ENCODE data around the gene RCBTB1.

RCBTB1 gene

DNA sequence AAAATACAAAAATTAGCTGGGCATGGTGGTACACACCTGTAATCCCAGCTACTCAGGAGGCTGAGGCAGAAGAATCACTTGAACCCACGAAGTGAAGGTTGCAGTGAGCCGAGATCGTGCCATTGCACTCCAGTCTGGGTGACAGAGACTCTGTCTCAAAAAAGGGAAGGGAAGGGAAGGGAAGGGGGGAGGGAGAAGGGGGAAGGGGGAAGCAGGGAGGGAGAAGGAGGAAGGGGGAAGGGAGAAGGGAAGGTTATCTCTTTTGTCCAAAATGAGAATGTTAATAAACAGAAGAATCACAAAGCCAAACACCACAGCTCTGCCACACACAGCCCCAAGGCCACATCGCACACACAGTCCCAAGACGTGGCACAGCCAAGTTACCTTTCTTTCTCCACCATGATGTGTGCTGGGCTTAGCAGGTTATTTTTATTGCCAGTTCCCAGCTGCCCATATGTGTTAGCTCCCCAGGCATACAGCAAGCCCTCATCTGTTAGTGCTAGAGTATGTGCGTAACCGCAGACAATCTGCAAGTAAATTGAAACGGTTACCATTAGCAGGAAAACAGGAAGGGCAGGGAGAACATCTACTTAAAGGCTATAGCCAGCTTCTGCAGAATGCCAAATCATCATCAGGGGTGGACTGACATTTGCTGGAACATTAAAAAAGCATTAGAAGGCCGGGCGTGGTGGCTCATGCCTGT lies 34.3 kb downstream of the RCBTB1 start:
- no peaks in the 10 kb centered on the region for H3K4me1 Mint-ChIP-seq
- H3K9me3 Mint-ChIP-seq: no peaks in the 10 kb centered on the region
- H3K4me3 Mint-ChIP-seq: no peak overlapping the region
- no peak overlapping the region for H3K27ac Mint-ChIP-seq
- no peak for DNase-seq (ENCODE audit: low spot score in 2 of 2)
- no peak for ATAC-seq
- peaks cover 62% of the 10 kb centered on the region for H3K36me3 Mint-ChIP-seq

DNA sequence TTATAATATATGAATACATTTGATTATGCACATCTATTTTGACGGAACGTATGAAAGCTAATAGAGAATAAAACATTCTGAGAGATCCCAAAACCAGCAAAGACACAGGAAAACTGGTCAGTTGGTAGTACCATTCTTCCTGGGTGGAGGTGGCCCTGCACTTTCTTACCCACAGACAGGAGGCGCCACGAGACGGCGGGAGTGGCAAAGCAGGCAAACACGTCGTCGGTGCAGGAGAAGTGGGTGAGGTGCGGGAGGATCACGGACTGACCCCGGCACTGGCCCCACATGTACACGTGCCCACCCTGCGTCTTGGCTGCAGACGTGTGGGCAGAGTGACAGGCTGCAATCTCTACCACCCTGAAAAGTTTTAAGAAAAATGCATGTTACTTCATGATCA lies 36.1 kb downstream of the RCBTB1 start:
- ATAC-seq (no peak), DNase-seq (ENCODE audit: low spot score in 2 of 2) (no peak)
- no peaks in the 10 kb centered on the region for H3K4me1 Mint-ChIP-seq
- no peak overlapping the region for H3K4me3 Mint-ChIP-seq
- no peak overlapping the region for H3K27ac Mint-ChIP-seq
- H3K9me3 Mint-ChIP-seq: no peaks in the 10 kb centered on the region
- H3K36me3 Mint-ChIP-seq: peaks cover 71% of the 10 kb centered on the region

DNA sequence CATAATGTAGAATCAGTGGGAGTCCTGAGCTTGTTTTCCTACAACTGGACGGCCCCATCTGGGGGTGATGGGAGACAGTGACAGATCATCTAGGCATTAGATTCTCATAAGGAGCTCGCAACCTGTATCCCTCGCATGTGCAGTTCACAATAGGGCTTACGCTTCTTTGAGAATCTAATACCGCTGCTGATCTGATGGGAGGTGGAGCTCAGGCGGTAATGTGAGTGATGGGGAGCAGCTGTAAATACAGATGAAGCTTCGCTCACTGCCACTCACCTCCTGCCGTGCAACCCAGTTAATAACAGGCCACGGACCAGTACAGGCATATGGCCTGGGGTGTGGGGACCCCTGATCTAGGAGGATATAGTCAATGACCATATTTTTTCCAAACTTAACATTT lies 38.8 kb downstream of the RCBTB1 start:
- DNase-seq (ENCODE audit: low spot score in 2 of 2): no peak
- Mint-ChIP-seq H3K27ac (no peak overlapping the region), H3K36me3 (peaks cover 76% of the 10 kb centered on the region), H3K4me1 (no peaks in the 10 kb centered on the region), H3K9me3 (no peaks in the 10 kb centered on the region), H3K4me3 (no peak overlapping the region)
- no peak for ATAC-seq

DNA sequence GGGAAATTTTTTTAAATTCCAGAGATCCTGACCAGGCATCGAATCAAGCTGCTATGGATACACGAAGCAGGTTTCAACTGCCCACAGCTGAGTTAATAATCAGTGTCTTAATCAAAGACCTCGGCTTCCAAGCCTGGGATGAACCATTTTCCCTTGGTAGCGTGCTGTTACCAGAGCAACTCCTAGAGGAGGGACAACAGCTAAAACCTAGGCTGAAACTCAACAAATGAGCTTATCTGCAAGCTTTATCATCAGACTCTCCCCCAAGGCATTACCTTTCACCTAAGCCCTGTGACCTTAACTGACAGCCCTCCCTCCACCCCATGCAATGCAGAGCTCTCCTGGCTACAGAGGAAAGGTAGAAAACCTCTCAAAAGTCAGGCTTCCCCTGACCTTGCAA lies 39.7 kb downstream of the RCBTB1 start:
- no peak for DNase-seq (ENCODE audit: low spot score in 2 of 2)
- no peak overlapping the region for H3K27ac Mint-ChIP-seq

DNA sequence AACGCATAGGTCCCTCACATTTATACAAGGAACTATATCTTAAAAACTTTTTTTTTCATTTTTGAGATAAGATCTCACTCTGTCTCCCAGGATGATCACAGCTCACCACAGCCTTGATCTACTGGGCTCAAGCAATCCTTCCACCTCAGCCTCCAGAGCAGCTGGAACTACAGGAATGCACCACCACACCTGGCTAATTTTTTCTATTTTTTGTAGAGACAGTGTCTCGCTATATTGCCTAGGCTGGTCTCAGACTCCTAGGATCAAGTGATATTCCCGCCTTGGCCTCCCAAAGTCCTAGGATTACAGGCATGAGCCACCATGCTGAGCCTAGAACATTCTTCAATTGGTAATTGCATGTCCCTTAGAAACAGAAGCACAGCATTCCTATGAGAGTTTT lies 41.7 kb downstream of the RCBTB1 start:
- Mint-ChIP-seq H3K27ac (no peak overlapping the region), H3K36me3 (peaks cover 74% of the 10 kb centered on the region), H3K4me3 (no peak overlapping the region), H3K9me3 (no peaks in the 10 kb centered on the region), H3K4me1 (no peaks in the 10 kb centered on the region)
- no peak for DNase-seq (ENCODE audit: low spot score in 2 of 2)
- no peak for ATAC-seq

More for the DNA sequence above, 39.7 kb downstream of the RCBTB1 start:
- no peak for ATAC-seq
- H3K36me3 Mint-ChIP-seq: peaks cover 76% of the 10 kb centered on the region
- no peaks in the 10 kb centered on the region for H3K9me3 Mint-ChIP-seq
- H3K4me1 Mint-ChIP-seq: no peaks in the 10 kb centered on the region
- no peak overlapping the region for H3K4me3 Mint-ChIP-seq

DNA sequence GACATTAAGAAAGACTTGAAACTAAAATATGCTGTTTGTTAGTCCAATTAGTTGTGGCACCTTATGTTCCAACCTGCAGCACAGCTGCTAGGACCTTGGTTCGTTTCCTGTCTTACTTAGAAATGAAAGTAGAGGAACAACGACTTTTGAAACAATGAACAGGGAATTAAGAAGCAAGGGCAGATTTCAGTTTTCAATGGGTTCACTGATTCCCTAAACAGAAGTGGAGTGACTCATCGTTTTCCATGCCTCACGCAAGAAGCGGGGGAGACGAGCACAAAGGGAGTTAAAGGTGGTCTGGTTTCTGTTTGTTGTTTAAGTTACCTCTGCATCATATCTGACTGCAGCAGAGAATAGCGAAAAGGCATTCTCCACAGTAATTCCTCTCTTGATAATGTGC lies 44.8 kb downstream of the RCBTB1 start:
- H3K4me3 Mint-ChIP-seq: no peak overlapping the region
- no peak overlapping the region for H3K27ac Mint-ChIP-seq
- H3K4me1 Mint-ChIP-seq: no peaks in the 10 kb centered on the region
- H3K36me3 Mint-ChIP-seq: peaks cover 51% of the 10 kb centered on the region
- DNase-seq (ENCODE audit: low spot score in 2 of 2) (no peak), ATAC-seq (no peak)
- H3K9me3 Mint-ChIP-seq: no peaks in the 10 kb centered on the region

DNA sequence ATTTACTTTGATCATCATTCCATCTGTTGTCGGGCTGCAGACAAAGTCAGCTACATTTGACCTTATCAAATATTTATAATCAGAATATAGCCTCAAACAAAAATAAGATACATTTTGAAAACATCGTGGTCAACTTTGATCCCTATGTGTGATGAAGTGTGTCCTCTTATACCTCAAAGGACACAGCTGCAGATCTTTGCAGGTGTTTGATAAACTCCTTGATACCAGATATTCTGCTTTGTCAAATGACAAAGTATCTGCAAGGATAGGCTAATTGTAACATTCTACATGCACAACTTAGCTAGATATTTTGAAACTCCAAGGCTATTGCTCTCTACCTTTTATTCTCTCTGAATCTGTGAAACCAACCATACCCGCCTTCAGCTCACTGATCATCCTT lies 45.6 kb downstream of the RCBTB1 start:
- Mint-ChIP-seq H3K27ac (no peak overlapping the region), H3K4me1 (no peaks in the 10 kb centered on the region), H3K36me3 (peaks cover 51% of the 10 kb centered on the region), H3K4me3 (no peak overlapping the region), H3K9me3 (no peaks in the 10 kb centered on the region)
- ATAC-seq (no peak), DNase-seq (ENCODE audit: low spot score in 2 of 2) (no peak)

DNA sequence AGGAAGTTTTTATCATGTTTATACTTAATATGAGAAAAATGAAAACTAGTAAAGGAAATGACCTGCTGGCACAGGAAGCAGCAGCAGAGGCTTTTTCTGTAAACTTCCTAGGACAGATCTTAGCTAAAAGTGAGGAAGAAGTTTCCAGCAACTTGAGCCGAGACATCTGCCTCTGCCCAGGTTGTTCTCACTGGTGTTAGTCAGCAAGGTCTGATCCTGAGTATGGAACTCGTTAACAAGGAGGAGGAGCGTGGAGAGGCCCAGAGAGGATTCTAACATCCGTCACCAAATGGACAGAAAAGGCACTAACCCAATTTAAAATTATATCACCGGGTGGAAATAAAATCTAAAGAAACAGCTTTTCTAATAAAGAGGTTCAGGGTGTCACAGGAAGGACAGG lies 46.0 kb downstream of the RCBTB1 start:
- no peak overlapping the region for H3K4me3 Mint-ChIP-seq
- DNase-seq (ENCODE audit: low spot score in 2 of 2): no peak

DNA sequence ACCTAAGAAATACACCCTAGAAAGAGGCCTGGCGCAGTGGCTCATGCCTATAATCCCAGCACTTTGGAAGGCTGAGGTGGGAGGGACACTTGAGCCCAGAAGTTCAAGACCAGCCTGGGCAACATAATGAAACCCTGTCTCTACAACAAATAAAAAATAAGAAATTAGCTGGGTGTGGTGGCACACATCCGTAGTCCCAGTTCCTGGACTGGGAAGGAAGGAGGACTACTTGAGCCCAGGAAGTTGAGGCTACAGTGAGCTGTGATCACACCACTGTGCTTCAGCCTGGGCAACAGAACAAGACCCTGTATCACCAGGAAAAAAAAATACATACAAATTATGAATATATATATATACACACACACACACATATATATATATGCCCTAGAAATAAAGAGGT lies 47.0 kb downstream of the RCBTB1 start:
- Mint-ChIP-seq H3K4me1 (no peaks in the 10 kb centered on the region), H3K4me3 (no peak overlapping the region), H3K27ac (peak overlapping the region; percentile 52), H3K9me3 (no peaks in the 10 kb centered on the region), H3K36me3 (peaks cover 46% of the 10 kb centered on the region)
- DNase-seq (ENCODE audit: low spot score in 2 of 2) (no peak), ATAC-seq (no peak)

More for the DNA sequence above, 46.0 kb downstream of the RCBTB1 start:
- H3K36me3 Mint-ChIP-seq: peaks cover 46% of the 10 kb centered on the region
- ATAC-seq: no peak
- no peaks in the 10 kb centered on the region for H3K9me3 Mint-ChIP-seq
- no peak overlapping the region for H3K27ac Mint-ChIP-seq
- no peaks in the 10 kb centered on the region for H3K4me1 Mint-ChIP-seq

DNA sequence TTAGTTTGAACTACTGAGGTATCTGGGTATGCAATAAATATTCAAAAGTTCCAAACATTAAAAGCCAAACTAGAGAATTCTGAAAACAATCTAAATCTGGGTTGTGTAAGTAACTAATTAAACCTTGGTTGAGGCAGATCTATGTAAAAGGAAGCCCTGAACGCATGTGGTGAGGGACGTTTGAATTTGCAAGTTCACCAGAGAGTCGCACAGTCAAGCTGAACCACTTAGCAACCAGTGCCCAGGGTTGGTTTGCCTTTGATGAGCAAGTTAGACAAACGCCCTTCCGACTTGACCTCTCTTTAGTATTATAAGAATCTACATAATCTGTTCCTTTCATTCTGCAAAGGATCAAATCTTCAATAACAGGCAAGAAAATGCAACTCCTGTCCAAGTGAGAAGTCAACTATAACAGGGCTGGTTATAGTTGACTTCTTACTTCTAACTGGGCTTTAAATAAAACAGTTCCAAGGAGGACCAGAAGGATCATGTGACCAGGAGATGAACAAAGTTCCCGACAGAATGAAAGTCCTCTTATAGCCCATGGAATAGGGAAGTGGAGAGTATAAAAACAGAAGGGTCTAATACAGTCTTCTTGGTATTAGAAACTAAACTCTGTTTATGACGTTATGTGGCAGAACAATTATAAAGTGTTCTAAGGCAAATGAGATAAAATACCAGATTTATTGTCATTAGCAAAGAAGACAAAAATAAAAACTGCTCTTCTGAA lies 49.0 kb downstream of the RCBTB1 start:
- no peak overlapping the region for H3K27ac Mint-ChIP-seq
- no peaks in the 10 kb centered on the region for H3K4me1 Mint-ChIP-seq
- H3K4me3 Mint-ChIP-seq: no peak overlapping the region
- peaks cover 33% of the 10 kb centered on the region for H3K36me3 Mint-ChIP-seq
- no peaks in the 10 kb centered on the region for H3K9me3 Mint-ChIP-seq
- no peak for DNase-seq (ENCODE audit: low spot score in 2 of 2)
- no peak for ATAC-seq

DNA sequence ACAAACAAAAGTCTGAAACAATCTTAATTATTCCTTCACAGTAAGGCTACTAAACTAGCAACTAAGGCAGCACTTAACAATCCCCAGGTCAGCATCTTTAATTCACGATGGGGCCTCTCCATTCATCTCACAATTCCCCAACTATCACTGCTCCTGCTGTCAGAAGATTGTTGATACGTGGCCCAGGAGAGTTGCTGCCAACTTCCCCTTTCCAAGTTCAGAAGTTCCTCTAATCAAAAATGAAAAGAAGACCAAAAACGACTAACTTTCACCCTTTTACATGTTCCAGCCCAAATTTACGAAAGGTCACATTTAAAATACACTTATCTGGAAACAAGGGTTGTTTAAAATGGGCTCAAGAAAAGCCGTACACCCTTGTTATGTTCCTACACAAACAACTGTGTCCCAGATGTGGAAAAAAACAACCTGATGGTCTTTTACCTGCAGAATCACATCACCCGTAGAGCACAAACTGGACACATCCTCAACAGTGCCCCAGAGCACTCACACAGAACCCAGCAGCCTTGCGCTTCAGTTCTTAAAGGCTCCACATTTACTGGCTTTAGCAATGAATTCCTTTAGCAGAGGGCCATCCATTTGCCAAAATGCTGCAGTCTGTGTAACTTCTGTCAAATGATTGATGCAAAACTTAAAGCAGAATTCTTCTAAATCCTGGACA lies 51.6 kb downstream of the RCBTB1 start:
- Mint-ChIP-seq H3K4me3 (no peak overlapping the region), H3K27ac (peak overlapping the region; percentile 20)

DNA sequence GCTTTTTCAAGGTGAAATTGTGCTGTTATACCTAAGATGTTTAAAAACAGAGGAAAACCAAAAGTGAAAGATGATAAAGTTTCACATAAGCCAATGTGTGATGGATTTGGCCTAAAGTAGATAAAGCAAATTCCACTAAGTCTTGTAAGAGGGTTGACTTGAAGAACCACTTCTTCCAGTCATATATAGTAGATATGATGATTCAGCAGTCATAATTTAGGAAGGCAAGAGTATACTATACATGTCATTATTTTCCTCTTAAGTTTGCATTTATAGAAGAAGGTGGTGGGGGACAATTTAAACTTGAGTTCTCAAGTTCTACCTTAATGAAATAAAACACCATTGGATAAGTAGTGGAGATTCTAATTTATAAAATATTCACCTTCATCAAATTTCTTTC lies 52.3 kb downstream of the RCBTB1 start:
- Mint-ChIP-seq H3K27ac (no peak overlapping the region), H3K4me1 (no peaks in the 10 kb centered on the region), H3K4me3 (no peak overlapping the region), H3K36me3 (peaks cover 28% of the 10 kb centered on the region), H3K9me3 (no peaks in the 10 kb centered on the region)
- no peak for DNase-seq (ENCODE audit: low spot score in 2 of 2)
- no peak for ATAC-seq

More for the DNA sequence above, 51.6 kb downstream of the RCBTB1 start:
- H3K4me1 Mint-ChIP-seq: no peaks in the 10 kb centered on the region
- no peaks in the 10 kb centered on the region for H3K9me3 Mint-ChIP-seq
- H3K36me3 Mint-ChIP-seq: peaks cover 23% of the 10 kb centered on the region
- ATAC-seq (no peak), DNase-seq (ENCODE audit: low spot score in 2 of 2) (no peak)

DNA sequence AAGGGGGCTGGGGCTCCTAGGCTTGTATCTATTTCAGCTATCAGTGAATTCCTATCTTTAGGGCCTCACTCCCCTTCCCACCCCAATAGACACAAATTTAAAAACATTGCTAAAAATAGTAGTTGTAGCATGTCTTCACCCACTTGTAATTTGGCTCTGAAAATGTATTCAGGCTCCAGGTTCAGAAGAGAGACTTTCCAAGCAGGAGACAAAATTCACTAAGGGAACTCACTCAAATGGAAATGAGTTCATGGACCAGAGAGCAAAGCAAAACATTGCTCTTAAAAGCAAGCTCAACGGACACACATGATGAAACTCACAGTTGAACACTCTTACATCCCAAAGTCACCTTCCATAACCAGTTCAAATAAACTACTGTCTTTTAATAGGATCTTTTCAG lies 52.8 kb downstream of the RCBTB1 start:
- DNase-seq (ENCODE audit: low spot score in 2 of 2) (no peak), ATAC-seq (no peak)
- Mint-ChIP-seq H3K4me3 (no peak overlapping the region), H3K9me3 (no peaks in the 10 kb centered on the region), H3K27ac (no peak overlapping the region), H3K4me1 (no peaks in the 10 kb centered on the region), H3K36me3 (peaks cover 32% of the 10 kb centered on the region)

DNA sequence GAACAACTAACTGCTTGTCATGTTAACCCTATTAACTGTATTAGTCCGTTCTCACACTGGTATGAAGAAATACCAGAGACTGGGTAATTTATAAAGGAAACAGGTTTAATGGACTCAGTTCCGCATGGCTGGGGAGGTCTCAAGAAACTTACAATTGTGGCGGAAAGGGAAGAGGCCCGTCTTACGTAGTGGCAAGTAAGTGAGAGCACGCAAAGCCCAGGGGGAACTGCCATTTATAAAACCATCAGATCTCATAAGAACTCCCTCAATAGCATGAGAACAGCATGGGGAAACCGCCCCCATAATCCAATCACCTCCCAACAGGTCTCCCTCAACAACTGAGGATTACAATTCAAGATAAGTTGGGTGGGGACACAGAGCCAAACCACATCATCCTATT lies 54.9 kb downstream of the RCBTB1 start:
- ATAC-seq: no peak
- DNase-seq (ENCODE audit: low spot score in 2 of 2): no peak
- peaks cover 53% of the 10 kb centered on the region for H3K36me3 Mint-ChIP-seq
- peak overlapping the region; percentile 60 for H3K27ac Mint-ChIP-seq
- H3K9me3 Mint-ChIP-seq: no peaks in the 10 kb centered on the region
- H3K4me3 Mint-ChIP-seq: no peak overlapping the region
- H3K4me1 Mint-ChIP-seq: no peaks in the 10 kb centered on the region

DNA sequence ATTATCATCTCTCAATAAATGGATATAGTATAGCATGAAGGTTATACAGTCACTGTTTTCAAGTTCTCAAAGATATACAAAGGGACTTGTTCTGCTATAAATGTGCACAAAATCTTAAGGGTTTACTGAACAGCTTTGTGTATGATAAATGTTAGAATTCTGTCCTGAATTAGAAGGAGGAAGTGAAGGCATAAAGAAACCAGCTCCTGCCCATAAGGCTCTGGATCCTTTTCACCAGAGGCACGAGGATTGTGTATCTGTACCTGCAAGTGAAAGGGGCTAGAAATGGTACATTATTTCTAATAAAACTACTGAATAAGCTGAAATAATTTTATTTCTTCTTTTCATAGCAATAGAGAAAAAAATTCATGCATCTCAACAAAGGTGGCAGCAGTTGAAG lies 57.2 kb downstream of the RCBTB1 start:
- Mint-ChIP-seq H3K36me3 (peaks cover 63% of the 10 kb centered on the region), H3K4me3 (no peak overlapping the region), H3K9me3 (no peaks in the 10 kb centered on the region), H3K27ac (peak overlapping the region; percentile 60), H3K4me1 (no peaks in the 10 kb centered on the region)
- ATAC-seq: no peak
- no peak for DNase-seq (ENCODE audit: low spot score in 2 of 2)

DNA sequence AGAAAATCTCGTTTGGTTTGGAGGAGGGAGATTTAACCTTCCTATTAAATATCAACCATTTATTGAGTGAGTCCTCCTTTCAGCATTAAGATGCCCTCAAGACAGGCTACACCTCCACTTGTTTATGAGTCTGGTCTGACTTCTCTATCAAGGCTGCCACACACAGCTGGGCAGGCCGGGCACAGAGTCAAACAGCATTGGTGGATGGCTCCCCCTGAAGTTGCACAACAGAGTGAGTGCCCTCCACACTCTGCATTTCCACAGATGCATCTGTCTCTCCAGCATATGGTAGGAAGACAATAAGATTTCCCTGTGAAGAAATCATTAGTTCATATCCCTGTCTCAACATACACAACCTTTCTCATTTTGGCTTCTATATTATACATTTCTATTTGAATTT lies 58.2 kb downstream of the RCBTB1 start:
- Mint-ChIP-seq H3K4me1 (no peaks in the 10 kb centered on the region), H3K36me3 (peaks cover 73% of the 10 kb centered on the region), H3K27ac (no peak overlapping the region), H3K9me3 (no peaks in the 10 kb centered on the region), H3K4me3 (no peak overlapping the region)
- ATAC-seq (no peak), DNase-seq (ENCODE audit: low spot score in 2 of 2) (no peak)

All from stimulated activated effector memory CD8-positive, alpha-beta T cell treated with anti-CD3 and anti-CD28 coated beads, Interleukin-12 subunit alpha, Interleukin-12 subunit beta, amount 100 ng/mL, for 72 hours (primary cell).